ENCODE results near the gene CPLX3. TPM values are rescaled to one million over a fixed set of nuclear protein-coding genes. Genes with fewer than 3 reads are reported as not detected.

CPLX3 gene
- total RNA-seq, 1 donor = not detected

DNA sequence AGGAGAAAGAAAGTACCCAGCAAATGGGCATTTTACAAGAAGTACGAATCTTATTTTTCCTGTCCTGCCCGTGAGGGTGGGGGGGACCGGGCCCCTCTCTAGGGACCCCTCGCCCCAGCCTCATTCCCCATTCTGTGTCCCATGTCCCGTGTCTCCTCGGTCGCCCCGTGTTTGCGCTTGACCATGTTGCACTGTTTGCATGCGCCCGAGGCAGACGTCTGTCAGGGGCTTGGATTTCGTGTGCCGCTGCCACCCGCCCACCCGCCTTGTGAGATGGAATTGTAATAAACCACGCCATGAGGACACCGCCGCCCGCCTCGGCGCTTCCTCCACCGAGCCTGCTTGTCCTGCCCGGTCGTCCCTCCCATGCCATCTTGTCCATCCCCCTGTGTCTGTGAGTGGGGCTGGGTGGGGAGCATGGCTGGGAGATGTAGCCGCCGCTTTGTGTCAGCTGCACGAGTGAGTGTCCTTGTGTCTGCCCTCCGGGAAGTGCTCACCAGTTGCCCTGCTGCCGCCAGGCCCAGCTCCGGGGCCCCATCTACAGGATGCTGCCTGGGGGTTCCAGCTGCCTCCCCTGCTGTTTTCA, 23.5 kb upstream of the CPLX3 start:
- DNase-seq (ENCODE audit: low read depth) = no peak
- H3K4me3 ChIP-seq (ENCODE audit: low read depth, low read length) = no peak overlapping the region
- TF ChIP-seq, protein P1, sequence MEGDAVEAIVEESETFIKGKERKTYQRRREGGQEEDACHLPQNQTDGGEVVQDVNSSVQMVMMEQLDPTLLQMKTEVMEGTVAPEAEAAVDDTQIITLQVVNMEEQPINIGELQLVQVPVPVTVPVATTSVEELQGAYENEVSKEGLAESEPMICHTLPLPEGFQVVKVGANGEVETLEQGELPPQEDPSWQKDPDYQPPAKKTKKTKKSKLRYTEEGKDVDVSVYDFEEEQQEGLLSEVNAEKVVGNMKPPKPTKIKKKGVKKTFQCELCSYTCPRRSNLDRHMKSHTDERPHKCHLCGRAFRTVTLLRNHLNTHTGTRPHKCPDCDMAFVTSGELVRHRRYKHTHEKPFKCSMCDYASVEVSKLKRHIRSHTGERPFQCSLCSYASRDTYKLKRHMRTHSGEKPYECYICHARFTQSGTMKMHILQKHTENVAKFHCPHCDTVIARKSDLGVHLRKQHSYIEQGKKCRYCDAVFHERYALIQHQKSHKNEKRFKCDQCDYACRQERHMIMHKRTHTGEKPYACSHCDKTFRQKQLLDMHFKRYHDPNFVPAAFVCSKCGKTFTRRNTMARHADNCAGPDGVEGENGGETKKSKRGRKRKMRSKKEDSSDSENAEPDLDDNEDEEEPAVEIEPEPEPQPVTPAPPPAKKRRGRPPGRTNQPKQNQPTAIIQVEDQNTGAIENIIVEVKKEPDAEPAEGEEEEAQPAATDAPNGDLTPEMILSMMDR (IDR thresholded peaks at IDR 0.05; ENCODE audit: insufficient read depth, low read length) = no peak

DNA sequence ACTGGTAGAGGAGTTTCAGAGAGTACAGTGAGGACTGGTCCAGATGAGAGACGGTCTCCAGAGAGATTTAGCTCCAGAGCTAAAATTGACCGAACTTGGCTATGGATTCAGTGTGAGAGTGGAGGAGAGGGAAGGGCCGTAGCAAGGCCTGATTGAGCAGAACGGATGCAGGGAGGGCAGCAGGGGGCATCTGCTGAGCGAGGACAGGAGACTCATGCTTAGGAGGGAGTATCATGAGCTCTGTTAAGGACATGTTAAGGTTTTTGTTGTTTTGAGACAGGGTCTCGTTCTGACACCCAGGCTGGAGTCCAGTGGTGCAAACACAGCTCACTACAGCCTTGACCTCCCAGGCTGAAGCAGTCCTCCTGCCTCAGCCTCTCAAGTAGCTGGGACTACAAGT, 21.5 kb upstream of the CPLX3 start:
- DNase-seq (ENCODE audit: low read depth) = no peak
- TF ChIP-seq, protein P1 (IDR thresholded peaks at IDR 0.05; ENCODE audit: insufficient read depth, low read length) = no peak
- no peak overlapping the region for H3K4me3 ChIP-seq (ENCODE audit: low read depth, low read length)

DNA sequence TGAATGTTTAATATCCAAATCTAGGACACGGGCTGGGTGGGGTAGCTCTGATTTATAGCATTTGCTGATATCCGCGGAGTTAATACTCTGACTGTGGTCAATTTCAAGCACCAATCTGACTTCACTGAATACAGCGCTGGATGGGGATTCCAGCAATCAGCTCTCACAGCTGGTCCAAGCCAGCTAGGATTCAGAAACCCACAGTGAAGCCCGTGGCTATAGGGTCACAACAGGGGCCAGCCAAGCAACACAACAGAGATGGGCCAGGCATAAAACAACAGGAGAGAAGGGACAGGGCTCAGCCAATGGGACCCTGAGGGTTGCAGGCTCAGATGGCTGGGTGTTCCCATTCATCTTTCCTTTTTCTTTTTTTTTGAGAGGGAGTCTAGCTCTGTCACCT, 19.1 kb upstream of the CPLX3 start:
- TF ChIP-seq, protein P1 (IDR thresholded peaks at IDR 0.05; ENCODE audit: insufficient read depth, low read length) = no peak
- no peak overlapping the region for H3K4me3 ChIP-seq (ENCODE audit: low read depth, low read length)
- DNase-seq (ENCODE audit: low read depth) = peak; percentile 57

DNA sequence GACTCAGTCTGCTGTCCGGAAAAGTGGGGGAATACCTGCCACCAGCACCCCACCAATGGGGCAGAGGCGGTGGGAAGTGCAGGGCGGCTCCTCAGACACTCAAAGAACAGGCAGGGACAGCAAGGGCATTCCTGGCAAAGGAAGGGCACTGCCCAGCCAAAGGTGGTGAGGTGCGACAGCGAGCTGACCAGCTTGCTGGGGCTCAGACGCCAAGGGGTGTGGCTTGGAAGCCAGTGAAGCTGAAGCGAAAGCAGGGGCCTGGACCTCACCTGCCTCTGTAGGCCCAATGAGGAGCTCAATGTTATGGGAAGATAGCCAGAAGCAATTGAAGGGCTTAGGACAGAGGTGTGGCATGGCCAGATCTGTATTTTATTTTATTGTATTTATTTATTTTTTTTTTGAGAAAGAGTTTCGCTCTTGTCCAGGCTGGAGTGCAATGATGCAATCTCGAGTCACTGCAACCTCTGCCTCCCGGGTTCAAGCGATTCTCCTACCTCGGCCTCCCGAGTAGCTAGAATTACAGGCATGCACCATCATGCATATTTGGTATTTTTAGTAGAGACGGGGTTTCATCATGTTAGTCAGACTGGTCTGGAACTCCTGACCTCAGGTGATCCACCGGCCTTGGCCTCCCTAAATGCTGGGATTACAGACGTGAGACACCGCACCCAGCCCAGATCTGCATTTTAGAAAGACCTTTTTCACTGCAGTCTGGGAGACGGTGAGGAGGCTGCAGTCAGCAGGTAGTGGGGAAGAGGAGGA, 18.2 kb upstream of the CPLX3 start:
- no peak for DNase-seq (ENCODE audit: low read depth)
- TF ChIP-seq, protein P1 (IDR thresholded peaks at IDR 0.05; ENCODE audit: insufficient read depth, low read length) = no peak
- H3K4me3 ChIP-seq (ENCODE audit: low read depth, low read length) = no peak overlapping the region

DNA sequence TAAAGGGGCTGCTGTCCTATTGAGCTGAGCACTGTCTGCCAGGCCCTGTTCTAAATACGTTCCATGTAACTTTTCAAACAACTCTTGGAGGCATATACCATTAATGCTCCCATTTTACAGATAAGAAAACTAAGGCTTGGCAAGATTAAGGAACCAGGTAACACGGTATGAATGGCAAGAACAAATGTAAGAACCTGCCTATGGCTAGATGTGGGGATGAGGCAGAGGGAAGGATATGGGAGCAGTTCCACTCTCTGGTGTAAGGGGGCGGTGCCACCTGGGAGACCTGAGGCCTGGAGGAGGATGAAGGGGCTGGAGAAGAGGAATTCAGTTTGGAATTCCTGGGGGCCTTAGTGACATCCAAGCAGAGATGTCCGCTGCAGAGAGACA, 17.6 kb upstream of the CPLX3 start:
- no peak overlapping the region for H3K4me3 ChIP-seq (ENCODE audit: low read depth, low read length)
- DNase-seq (ENCODE audit: low read depth) = no peak
- TF ChIP-seq, protein P1 (IDR thresholded peaks at IDR 0.05; ENCODE audit: insufficient read depth, low read length) = peak; percentile 0

DNA sequence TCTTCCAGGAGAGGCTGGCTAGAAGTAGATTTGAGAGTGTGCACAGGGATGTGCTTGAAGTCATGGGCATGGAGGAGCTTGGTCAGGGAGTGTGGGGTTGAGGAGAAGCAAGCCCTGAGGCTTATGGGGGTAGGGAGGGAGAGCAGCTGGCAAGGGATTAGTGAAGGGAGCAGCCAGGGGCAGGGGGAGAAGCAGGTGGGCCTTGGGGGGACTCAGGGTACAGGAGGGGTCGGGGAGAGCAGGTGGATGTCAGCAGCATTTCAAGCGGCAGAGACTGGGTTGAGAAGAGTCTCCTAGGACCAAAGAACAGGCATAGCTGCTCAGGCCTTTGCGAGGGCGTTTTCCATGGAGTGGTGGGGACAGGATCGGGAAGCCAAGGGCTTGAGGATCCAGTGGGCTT, 17.2 kb upstream of the CPLX3 start:
- TF ChIP-seq, protein P1 (IDR thresholded peaks at IDR 0.05; ENCODE audit: insufficient read depth, low read length) = no peak
- DNase-seq (ENCODE audit: low read depth) = no peak

More for the DNA sequence above, 17.2 kb upstream of the CPLX3 start:
- H3K4me3 ChIP-seq (ENCODE audit: low read depth, low read length) = no peak overlapping the region
